RWPE1 (cell line): ENCODE measurements around the gene EXOSC10.
"Not testable (repeated sequence)": the region's sequence is repeated elsewhere in the genome, so short reads cannot be mapped to it uniquely, and the experiment has no call there.

Source experiments
- CTCF ChIA-PET: fragments of 350-600 bp; sonication (Branson Sonifier 250); formaldehyde crosslinking; extraction: SDS; loops from one replicate; lab custom pipeline; 2021; lab: Yijun Ruan, JAX
- POLR2A ChIA-PET: fragments of 400-600 bp; formaldehyde crosslinking; extraction: SDS; loops from one replicate; lab custom pipeline; 2020; ENCODE audit warnings: antibody characterized with exemption; ENCODE audit not compliant: low non-redundant PET; lab: Yijun Ruan, JAX
- DNase-seq: peaks from one replicate; pipeline ENCODE4 v3.0.0; 2012; ENCODE audit warnings: low spot score
- H3K27ac ChIP-seq: fragments of 450-650 bp; 2 replicates; pipeline ENCODE4 v1.5.1; 2017
- TF ChIP-seq, protein P1 (sequence below): fragments of 450-650 bp; conservative IDR thresholded peaks from 2 replicates; pipeline ENCODE4 v1.5.1; 2017; ENCODE audit warnings: low read depth, mild to moderate bottlenecking

Gene EXOSC10

DNA sequence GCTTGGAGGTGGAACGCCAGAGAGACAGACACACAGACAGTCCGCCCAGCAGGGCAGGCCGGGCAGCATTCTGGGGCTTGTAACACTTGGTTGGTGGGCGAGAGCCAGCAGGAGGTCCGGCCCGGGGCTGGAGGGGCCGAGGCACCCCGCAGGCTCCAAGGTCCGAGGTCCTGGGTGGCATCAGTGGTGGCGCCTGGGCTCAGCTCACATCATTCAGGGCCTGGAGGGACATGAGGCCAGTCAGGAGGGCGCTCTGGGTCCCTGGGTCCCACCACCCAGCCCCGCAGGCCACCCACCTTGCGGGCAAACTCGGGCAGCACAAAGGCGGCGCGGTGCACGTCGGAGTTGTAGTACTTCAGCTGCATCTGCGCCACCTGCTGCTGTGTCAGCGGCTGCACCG is 45.0 kb downstream of the EXOSC10 start:
- DNase-seq = no peak
- CTCF ChIA-PET = no interaction called here
- TF ChIP-seq, protein P1, sequence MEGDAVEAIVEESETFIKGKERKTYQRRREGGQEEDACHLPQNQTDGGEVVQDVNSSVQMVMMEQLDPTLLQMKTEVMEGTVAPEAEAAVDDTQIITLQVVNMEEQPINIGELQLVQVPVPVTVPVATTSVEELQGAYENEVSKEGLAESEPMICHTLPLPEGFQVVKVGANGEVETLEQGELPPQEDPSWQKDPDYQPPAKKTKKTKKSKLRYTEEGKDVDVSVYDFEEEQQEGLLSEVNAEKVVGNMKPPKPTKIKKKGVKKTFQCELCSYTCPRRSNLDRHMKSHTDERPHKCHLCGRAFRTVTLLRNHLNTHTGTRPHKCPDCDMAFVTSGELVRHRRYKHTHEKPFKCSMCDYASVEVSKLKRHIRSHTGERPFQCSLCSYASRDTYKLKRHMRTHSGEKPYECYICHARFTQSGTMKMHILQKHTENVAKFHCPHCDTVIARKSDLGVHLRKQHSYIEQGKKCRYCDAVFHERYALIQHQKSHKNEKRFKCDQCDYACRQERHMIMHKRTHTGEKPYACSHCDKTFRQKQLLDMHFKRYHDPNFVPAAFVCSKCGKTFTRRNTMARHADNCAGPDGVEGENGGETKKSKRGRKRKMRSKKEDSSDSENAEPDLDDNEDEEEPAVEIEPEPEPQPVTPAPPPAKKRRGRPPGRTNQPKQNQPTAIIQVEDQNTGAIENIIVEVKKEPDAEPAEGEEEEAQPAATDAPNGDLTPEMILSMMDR = no peak
- H3K27ac ChIP-seq = no peak overlapping the region
- POLR2A ChIA-PET = no interaction called here

- ChIA-PET POLR2A (no interaction called here), CTCF (interaction anchor here (0.8 kb wide), 1 partner anchor 254 kb away, joined by 9 read pairs; no protein-coding TSS in a partner anchor)
- H3K27ac ChIP-seq = no peak overlapping the region
- DNase-seq = no peak
- TF ChIP-seq, protein P1 = no peak
Measured at GRCh38 chr1:11054181-11054580, 45.5 kb downstream of the EXOSC10 start.

DNA sequence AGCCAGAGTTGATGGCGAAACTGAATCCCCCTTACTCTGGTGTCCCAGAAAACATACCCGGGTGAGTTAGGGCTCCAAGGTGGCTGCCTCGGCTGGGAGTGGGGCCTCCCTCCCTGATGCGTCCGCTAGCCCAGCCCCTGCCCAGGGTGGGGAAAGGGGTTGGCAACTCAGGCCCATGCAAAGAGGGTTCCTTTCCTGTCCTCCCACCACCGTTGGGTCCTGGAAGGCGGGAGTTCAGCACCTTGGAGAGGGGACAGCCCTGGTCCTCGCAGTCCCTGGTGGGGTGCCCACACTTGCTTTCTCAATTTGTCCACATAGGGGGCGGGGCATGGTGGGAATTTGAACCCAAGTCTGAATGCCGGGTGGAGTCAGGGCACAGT is 45.9 kb downstream of the EXOSC10 start:
- CTCF ChIA-PET = interaction anchor here (0.8 kb wide), 1 partner anchor 254 kb away, joined by 9 read pairs; no protein-coding TSS in a partner anchor
- TF ChIP-seq, protein P1 = no peak
- no peak for DNase-seq
- POLR2A ChIA-PET = no interaction called here
- no peak overlapping the region for H3K27ac ChIP-seq

DNA sequence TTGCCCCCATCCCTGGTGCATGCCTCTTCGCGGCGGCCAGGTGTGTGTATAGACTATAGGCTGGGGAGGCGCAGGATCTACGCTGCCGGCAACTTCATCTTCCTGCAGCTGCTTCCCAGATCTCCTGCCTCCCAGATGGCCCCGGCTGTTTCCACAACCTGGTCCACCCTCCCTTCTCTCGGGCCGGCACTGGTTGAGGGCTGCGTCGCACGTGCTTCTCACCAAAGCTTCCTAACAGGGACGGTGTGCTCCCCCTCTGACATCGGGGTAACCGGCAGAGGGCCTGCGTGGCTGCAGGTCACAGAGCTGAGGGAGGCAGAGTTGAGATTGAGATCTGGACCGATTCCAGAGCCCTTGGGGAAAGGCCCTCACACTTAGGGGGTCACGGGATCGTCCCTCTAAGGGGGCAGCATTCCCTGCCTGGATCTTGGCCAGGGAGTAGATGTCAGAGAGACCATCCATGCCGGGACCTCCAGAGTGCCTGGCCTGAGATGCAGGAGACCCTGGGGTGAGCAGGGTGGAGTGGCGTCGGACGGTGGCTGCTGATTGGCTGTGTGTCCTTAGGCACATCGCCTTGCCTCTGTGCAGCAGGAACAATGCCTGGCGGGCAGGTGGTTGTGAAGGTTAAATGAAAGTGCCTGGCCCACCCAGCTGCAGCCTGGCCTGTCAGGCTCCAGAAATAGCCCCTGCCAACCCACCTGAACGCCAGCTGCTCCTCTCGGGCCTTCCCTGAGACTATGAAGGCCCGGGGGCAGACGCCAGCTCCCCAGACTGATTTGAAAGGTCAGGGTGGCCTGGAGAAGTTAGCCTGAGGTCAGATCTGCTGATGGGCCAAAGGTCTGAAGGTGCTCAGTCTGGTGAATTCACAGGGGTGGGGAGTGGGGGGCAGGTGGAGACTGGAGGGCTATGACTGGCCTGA is 46.6 kb downstream of the EXOSC10 start:
- no peak for DNase-seq
- ChIA-PET POLR2A (no interaction called here), CTCF (interaction anchor here (0.7 to 0.8 kb wide), 2 partner anchors 21 to 255 kb away, joined by 3 to 9 read pairs; no protein-coding TSS in a partner anchor)
- TF ChIP-seq, protein P1 = no peak
- H3K27ac ChIP-seq = no peak overlapping the region

DNA sequence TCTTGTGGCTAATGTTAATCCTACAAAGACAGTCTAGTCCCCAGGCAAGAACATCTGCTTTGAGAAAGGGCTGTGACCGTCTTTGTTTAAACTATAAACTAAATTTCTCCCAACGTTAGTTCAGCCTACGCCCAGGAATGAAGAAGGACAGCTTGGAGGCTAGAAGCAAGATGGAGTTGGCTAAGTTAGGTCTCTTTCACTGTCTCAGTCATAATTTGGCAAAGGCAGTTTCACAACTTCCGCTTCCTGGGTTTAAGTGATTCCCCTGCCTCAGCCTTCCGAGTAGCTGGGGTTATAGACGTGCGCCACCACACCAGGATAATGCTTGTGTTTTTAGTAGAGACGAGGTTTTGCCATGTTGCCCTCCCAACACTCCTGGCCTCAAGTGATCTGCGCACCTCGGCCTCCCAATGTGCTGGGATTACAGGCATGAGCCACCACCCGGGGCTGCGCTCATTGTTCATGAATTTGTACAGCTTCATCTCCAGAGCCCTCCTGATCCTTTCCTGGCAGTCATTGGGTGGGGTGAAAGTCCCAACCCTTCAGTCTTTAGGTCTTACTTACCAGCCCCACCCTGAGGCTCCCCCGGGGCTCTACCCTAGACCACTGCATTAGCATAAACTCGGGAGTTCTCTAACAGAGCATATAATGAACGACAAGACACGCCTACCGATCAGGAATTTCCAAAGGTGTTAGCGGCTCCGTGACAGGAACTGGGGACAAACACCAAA is 47.7 kb downstream of the EXOSC10 start:
- DNase-seq = no peak
- ChIA-PET CTCF (interaction anchor here (0.6 to 1.1 kb wide), 2 partner anchors 12 to 594 kb away, joined by 3 to 4 read pairs; no protein-coding TSS in a partner anchor), POLR2A (no interaction called here)
- no peak overlapping the region for H3K27ac ChIP-seq
- TF ChIP-seq, protein P1 = no peak

DNA sequence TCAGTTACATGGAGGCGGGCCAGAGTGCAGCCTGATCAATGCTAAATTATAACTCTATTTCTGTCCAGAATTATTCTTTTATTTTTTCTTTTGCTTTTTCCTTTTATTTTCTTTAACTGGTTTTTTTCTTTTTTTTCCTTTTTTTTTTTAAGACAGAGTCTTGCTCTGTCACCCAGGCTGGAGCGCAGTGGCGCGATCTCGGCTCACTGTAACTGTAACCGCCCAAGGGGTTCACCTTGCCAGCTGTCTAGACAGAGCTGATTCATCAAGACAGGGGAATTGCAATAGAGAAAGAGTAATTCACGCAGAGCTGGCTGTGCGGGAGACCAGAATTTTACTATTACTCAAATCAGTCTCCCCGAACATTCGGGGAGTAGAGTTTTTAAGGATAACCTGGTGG is 48.5 kb downstream of the EXOSC10 start:
- CTCF ChIA-PET = interaction anchor here (1.1 to 1.6 kb wide), 2 partner anchors 13 to 595 kb away, joined by 3 to 9 read pairs; no protein-coding TSS in a partner anchor
- H3K27ac ChIP-seq, DNase-seq, POLR2A ChIA-PET: not testable (repeated sequence)
